Measurements from ENCODE around the gene POM121L12. TPM values are rescaled to one million over a fixed set of nuclear protein-coding genes. Genes with fewer than 3 reads are reported as not detected.

POM121L12 gene
- total RNA-seq, 1 experiment from 2014 or later, result not detected

GRCh38 chr7:53003653-53004445 lies 31.6 kb upstream of the POM121L12 start:
- no CpG with 5 or more reads among the region's 29 CpGs for WGBS (ENCODE audit: extremely low coverage, insufficient read length, low lambda C conversion rate)

More at GRCh38 chr7:53003653-53004445, 31.6 kb upstream of the POM121L12 start:
- no peak for TF ChIP-seq CTCF (conservative IDR thresholded peaks at IDR 0.05)
- Mint-ChIP-seq H3K27me3 (ENCODE audit: low read depth) (no peaks in the 10 kb centered on the region), H3K9me3 (peaks cover 25 to 30% of the 10 kb centered on the region in 2 experiments), H3K4me1 (no peaks in the 10 kb centered on the region), H3K36me3 (ENCODE audit: insufficient read depth in 1 of 3, low read depth in 3 of 3) (peaks cover 0 to 32% (median 10%) of the 10 kb centered on the region in 3 experiments; a peak in 5 of 7 replicates), H3K4me3 (no peak overlapping the region), H3K27ac (no peak overlapping the region)
- Histone ChIP-seq H3K14ac (ENCODE audit: insufficient read depth, low read length) (no peak overlapping the region), H3K9ac (ENCODE audit: extremely low read depth, insufficient read length, low read length) (no peak overlapping the region), H3K18ac (ENCODE audit: insufficient read length, low read depth, low read length) (no peak overlapping the region), H3K79me2 (ENCODE audit: insufficient read depth, low read length) (no peaks in the 10 kb centered on the region), H2AFZ (ENCODE audit: low read length) (no peak overlapping the region), H2BK5ac (ENCODE audit: insufficient read length, low read length) (no peak overlapping the region), H3T11ph (ENCODE audit: low read length) (no peak overlapping the region), H2BK120ac (ENCODE audit: low read depth, low read length, poor library complexity, severe bottlenecking) (no peak overlapping the region), H3K27me3 (ENCODE audit: insufficient read depth, low read length) (no peaks in the 10 kb centered on the region), H4K20me1 (ENCODE audit: control insufficient read depth, insufficient read depth, insufficient read length) (no peaks in the 10 kb centered on the region), H3K23me2 (ENCODE audit: insufficient read length, low read depth, low read length, poor library complexity, severe bottlenecking) (no peaks in the 10 kb centered on the region), H3K4ac (ENCODE audit: low read depth, low read length) (no peak overlapping the region), H3K9me3 (ENCODE audit: control insufficient read depth, low read depth, low read length) (no peaks in the 10 kb centered on the region), H3K4me2 (ENCODE audit: insufficient read depth, insufficient read length, low read length) (no peak overlapping the region), H2BK12ac (ENCODE audit: insufficient read length, low read depth, low read length) (no peak overlapping the region), H3K56ac (ENCODE audit: insufficient read length, low read depth, low read length) (no peak overlapping the region), H2AK5ac (ENCODE audit: insufficient read length, low read length) (no peak overlapping the region), H3K79me1 (ENCODE audit: insufficient read depth, low read depth, low read length, poor library complexity, severe bottlenecking) (no peaks in the 10 kb centered on the region), H3K27ac (ENCODE audit: insufficient read length, low read depth, low read length) (no peak overlapping the region), H4K91ac (ENCODE audit: insufficient read length, low read depth, low read length) (no peak overlapping the region), H4K5ac (ENCODE audit: insufficient read length, low read depth, low read length) (no peak overlapping the region), H2BK20ac (ENCODE audit: low read depth, low read length, poor library complexity, severe bottlenecking) (no peak overlapping the region), H2BK15ac (ENCODE audit: low read depth, low read length) (no peak overlapping the region), H3K4me1 (ENCODE audit: insufficient read depth, low read length) (no peaks in the 10 kb centered on the region), H3K23ac (ENCODE audit: insufficient read length, low read depth, low read length) (no peak overlapping the region), H4K8ac (replicated peaks; ENCODE audit: insufficient read length, low read depth, low read length) (no peak overlapping the region)
- DNase-seq, result no peak

Measured in H9 (cell line).